ENCODE data around the gene IKZF4.
"Not testable (repeated sequence)": the region's sequence is repeated elsewhere in the genome, so short reads cannot be mapped to it uniquely, and the experiment has no call there.

The IKZF4 gene

DNA sequence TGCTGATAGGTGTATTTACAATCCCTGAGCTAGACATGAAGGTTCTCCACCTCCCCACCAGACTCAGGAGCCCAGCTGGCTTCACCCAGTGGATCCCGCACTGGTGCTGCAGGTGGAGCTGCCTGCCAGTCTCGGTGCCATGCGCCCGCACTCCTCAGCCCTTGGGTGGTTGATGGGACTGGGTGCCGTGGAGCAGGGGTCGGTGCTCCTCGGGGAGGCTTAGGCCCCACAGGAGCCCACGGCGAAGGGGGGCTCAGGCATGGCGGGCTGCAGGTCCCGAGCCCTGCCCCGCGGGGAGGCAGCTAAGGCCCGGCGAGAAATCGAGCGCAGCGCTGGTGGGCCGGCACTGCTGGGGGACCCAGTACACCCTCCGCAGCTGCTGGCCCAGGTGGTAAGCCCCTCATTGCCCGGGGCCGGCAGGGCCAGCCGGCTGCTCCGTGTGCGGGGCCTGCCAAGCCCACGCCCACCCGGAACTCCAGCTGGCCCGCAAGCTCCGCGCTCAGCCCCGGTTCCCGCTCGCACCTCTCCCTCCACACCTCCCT is 20.8 kb upstream of the IKZF4 start:
- H3K9ac ChIP-seq (ENCODE audit: low read length); DNase-seq (ENCODE audit: low read depth); H3K27me3 ChIP-seq (replicated peaks; ENCODE audit: control insufficient read depth, insufficient read depth, low read length); H3K4me3 ChIP-seq (ENCODE audit: low read length); H3K9me3 ChIP-seq (ENCODE audit: control insufficient read depth, low read length): not testable (repeated sequence)
- peaks cover 32% of the 10 kb centered on the region for H3K36me3 ChIP-seq (ENCODE audit: control insufficient read depth, insufficient read depth, low read length, severe bottlenecking)
- H3K4me1 ChIP-seq (ENCODE audit: control insufficient read depth, insufficient read depth, low read length), result peaks cover 16% of the 10 kb centered on the region

DNA sequence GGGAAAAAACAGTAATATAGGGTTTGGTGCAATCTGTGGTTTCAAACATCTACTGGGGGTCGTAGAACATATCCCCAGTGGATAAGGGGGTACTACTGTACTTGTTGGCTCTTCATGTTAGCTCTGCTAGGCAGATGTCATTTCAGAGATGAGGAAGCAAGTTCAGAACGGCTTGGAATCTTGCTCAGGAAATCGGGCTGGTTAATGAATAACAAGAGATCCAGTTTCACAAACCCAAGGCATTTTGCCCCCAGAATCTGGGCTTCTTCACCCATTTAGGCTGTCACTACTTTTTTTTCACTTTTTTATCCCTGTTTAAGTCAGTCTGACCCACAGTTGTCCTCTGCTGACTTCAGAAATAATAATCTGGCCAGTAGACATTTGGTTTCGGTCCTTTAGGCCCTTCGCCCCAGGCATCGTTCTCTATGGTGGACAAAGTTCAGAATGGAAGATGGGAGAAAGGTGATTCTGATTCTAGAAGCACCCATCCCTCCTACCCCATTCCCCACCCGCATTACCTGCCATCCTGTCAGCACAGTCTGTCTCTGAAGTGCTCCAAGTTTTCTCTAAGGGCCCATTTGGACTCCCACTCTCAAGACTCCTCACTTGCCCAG is 19.2 kb upstream of the IKZF4 start:
- H3K27me3 ChIP-seq (replicated peaks; ENCODE audit: control insufficient read depth, insufficient read depth, low read length), result no peaks in the 10 kb centered on the region
- no peak for DNase-seq (ENCODE audit: low read depth)
- H3K9ac ChIP-seq (ENCODE audit: low read length), result no peak overlapping the region
- peaks cover 30% of the 10 kb centered on the region for H3K36me3 ChIP-seq (ENCODE audit: control insufficient read depth, insufficient read depth, low read length, severe bottlenecking)
- H3K9me3 ChIP-seq (ENCODE audit: control insufficient read depth, low read length), result no peaks in the 10 kb centered on the region
- no peak overlapping the region for H3K4me3 ChIP-seq (ENCODE audit: low read length)
- H3K4me1 ChIP-seq (ENCODE audit: control insufficient read depth, insufficient read depth, low read length), result peaks cover 12% of the 10 kb centered on the region

DNA sequence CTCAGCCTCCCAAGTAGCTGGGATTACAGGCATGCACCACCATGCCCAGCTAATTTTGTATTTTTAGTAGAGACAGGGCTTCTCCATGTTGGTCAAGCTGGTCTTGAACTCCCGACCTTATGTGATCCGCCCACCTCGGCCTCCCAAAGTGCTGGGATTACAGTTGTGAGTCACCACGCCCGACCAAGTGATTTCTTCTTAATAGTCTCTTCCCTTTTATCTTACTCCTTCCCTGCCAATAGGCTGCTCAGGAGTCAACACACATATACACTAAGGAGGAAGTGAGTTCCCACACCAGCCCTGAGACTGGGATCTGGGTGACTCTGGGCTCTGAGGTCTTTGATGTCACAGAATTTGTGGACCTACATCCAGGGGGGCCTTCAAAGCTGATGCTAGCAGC is 17.5 kb upstream of the IKZF4 start:
- not testable (repeated sequence) for H3K9ac ChIP-seq (ENCODE audit: low read length); H3K4me1 ChIP-seq (ENCODE audit: control insufficient read depth, insufficient read depth, low read length); DNase-seq (ENCODE audit: low read depth); H3K27me3 ChIP-seq (replicated peaks; ENCODE audit: control insufficient read depth, insufficient read depth, low read length); H3K4me3 ChIP-seq (ENCODE audit: low read length); H3K9me3 ChIP-seq (ENCODE audit: control insufficient read depth, low read length)
- peaks cover 30% of the 10 kb centered on the region for H3K36me3 ChIP-seq (ENCODE audit: control insufficient read depth, insufficient read depth, low read length, severe bottlenecking)

DNA sequence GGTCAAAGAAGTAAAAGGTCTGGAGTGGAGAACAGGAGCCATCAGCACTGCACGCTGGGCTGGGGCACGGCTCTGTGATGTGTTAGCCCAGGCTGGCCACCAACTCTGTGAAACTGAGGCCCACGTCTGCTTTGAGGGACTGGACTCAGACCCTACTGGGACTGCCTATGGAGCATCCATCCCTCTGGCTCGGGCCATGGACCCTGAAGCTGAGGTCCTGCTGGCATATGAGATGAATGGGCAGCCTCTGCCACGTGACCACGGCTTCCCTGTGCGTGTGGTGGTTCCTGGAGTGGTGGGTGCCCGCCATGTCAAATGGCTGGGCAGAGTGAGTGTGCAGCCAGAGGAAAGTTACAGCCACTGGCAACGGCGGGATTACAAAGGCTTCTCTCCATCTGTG is 16.6 kb upstream of the IKZF4 start:
- Histone ChIP-seq H3K9ac (ENCODE audit: low read length) (no peak overlapping the region), H3K4me1 (ENCODE audit: control insufficient read depth, insufficient read depth, low read length) (peaks cover 10% of the 10 kb centered on the region), H3K4me3 (ENCODE audit: low read length) (no peak overlapping the region), H3K27me3 (replicated peaks; ENCODE audit: control insufficient read depth, insufficient read depth, low read length) (no peaks in the 10 kb centered on the region), H3K9me3 (ENCODE audit: control insufficient read depth, low read length) (no peaks in the 10 kb centered on the region), H3K36me3 (ENCODE audit: control insufficient read depth, insufficient read depth, low read length, severe bottlenecking) (peaks cover 30% of the 10 kb centered on the region)
- no peak for DNase-seq (ENCODE audit: low read depth)

DNA sequence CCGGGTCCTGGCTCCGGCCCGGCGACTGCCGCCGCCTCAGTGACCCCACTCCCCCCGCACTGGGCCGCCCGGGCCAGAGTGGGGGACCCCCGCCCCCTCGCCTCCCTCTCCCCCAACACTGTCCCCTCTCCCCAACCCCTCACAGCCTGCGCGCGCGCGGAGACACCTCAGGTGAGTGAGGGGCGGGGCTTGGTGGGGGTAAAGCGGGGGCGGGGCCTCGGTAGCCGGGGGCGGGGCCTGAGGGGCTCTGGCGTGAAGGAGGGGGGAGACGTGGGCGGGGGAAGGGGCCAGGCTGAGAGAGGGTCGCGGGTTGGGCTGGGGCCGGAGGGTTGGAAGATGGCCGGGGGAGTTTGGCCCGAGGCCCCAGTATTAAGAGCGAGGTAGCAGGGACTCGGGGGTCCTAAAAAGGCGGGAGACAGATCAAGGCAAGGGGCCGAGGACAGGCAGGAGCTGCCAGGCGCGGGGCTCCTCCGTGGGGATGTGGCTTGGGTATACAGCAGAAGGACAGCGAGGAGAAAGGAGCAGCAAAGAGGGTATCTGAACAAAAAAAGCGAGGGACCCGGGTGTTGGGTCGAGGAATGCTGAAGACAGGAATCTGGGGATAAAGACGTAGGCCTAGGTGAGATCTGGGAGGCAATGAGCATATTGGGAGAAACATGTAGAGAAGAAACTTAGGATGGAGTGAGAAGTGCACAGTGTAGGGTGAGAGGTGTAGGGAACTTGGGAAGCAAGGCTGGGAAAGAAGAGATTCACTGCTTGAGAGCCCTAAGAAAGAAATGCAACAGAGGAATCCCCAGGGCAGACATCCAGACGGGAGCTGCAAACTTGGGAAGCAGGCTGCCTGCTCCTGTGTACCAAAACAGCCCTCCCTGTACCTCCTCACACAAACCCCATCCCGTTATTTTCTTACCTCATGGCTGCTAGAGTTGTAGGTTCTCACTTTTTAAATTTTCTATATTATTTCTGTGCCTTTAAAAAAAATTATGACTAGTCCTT is 13.0 kb upstream of the IKZF4 start:
- DNase-seq (ENCODE audit: low read depth), result peak; percentile 71
- no peaks in the 10 kb centered on the region for H3K27me3 ChIP-seq (replicated peaks; ENCODE audit: control insufficient read depth, insufficient read depth, low read length)
- H3K9ac ChIP-seq (ENCODE audit: low read length), result peak overlapping the region; percentile 89
- peaks cover 36% of the 10 kb centered on the region for H3K4me1 ChIP-seq (ENCODE audit: control insufficient read depth, insufficient read depth, low read length)
- H3K9me3 ChIP-seq (ENCODE audit: control insufficient read depth, low read length), result no peaks in the 10 kb centered on the region
- H3K36me3 ChIP-seq (ENCODE audit: control insufficient read depth, insufficient read depth, low read length, severe bottlenecking), result peaks cover 18% of the 10 kb centered on the region
- peak overlapping the region; percentile 87 for H3K4me3 ChIP-seq (ENCODE audit: low read length)

DNA sequence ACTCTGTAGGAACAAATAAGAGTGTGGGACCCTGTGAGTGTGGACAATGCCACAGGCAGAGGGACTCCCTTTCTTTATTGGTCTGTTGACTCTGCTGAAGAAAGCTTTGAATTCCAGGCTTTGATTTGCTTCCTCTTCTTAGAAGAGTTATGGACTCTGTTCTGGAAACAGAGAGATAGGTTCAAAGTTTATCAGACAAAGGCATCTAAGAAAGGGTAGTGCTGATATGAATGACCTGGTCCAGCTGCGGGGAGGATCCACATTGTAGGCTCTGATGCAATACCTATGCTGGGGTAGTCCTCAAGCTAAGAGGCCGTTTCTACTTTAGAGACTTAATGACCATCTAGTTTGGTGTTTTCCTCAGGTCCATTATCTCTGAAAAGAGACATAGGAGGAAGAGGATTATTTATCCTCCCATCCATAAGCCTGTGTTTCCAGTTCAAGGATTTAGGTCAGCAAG is 10.7 kb upstream of the IKZF4 start:
- Histone ChIP-seq H3K4me1 (ENCODE audit: control insufficient read depth, insufficient read depth, low read length) (peaks cover 36% of the 10 kb centered on the region), H3K9ac (ENCODE audit: low read length) (peak overlapping the region; percentile 74), H3K36me3 (ENCODE audit: control insufficient read depth, insufficient read depth, low read length, severe bottlenecking) (peaks cover under 1% of the 10 kb centered on the region), H3K4me3 (ENCODE audit: low read length) (peak overlapping the region; percentile 22), H3K27me3 (replicated peaks; ENCODE audit: control insufficient read depth, insufficient read depth, low read length) (no peaks in the 10 kb centered on the region), H3K9me3 (ENCODE audit: control insufficient read depth, low read length) (no peaks in the 10 kb centered on the region)
- DNase-seq (ENCODE audit: low read depth), result no peak

DNA sequence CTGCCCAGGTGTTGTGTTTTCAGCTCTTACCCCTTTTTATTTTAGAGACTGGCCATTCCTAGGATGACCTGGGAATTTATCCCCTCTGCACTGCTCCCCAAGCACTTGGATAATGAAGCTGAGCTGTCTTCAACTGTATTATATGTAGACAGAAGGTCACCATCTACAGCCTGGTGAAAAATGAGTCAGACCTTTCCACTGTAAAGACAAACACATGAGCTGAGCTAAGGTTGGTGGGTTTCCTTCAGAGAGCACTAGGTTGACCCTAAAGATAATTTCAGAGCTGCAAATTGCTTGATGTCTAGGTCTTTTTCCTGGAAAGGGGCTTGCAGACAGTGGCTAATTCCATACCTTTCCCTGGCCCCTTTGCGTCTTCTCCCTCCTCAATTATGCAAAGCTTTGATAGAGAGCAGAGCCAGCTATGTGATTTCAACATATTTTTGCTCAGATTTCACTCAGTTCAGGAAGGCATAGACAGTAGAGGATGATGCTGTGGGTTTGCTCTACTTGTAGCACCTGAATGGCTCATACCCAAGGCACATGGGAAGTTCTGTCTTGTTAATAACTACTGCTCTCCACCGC is 9.2 kb upstream of the IKZF4 start:
- Histone ChIP-seq H3K27me3 (replicated peaks; ENCODE audit: control insufficient read depth, insufficient read depth, low read length) (no peaks in the 10 kb centered on the region), H3K9me3 (ENCODE audit: control insufficient read depth, low read length) (no peaks in the 10 kb centered on the region), H3K36me3 (ENCODE audit: control insufficient read depth, insufficient read depth, low read length, severe bottlenecking) (no peaks in the 10 kb centered on the region), H3K9ac (ENCODE audit: low read length) (no peak overlapping the region), H3K4me3 (ENCODE audit: low read length) (no peak overlapping the region), H3K4me1 (ENCODE audit: control insufficient read depth, insufficient read depth, low read length) (peaks cover 36% of the 10 kb centered on the region)
- DNase-seq (ENCODE audit: low read depth), result peak; percentile 17

DNA sequence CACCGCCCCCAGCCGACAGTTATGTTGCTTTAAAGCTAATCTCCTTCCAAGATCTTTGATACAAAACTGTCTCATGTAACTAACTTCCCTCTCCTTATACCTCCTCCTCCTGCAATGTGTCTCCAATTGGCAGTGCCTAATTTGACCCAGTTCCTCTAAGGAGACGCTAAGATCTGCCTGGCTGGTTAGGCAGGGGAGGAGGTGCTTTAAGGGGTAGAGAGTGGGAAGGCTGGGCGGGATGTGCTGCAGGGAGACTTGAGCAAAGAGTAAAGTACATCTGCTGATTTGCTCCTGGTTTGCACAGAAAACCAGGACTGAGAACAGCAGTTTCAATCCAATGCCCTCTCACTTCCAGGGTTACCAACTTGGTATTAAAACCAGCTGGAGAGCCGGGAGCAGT is 7.4 kb upstream of the IKZF4 start:
- no peak for DNase-seq (ENCODE audit: low read depth)
- Histone ChIP-seq H3K4me3 (ENCODE audit: low read length) (no peak overlapping the region), H3K9ac (ENCODE audit: low read length) (no peak overlapping the region), H3K4me1 (ENCODE audit: control insufficient read depth, insufficient read depth, low read length) (peaks cover 31% of the 10 kb centered on the region), H3K9me3 (ENCODE audit: control insufficient read depth, low read length) (no peaks in the 10 kb centered on the region), H3K27me3 (replicated peaks; ENCODE audit: control insufficient read depth, insufficient read depth, low read length) (no peaks in the 10 kb centered on the region), H3K36me3 (ENCODE audit: control insufficient read depth, insufficient read depth, low read length, severe bottlenecking) (peaks cover 2% of the 10 kb centered on the region)

DNA sequence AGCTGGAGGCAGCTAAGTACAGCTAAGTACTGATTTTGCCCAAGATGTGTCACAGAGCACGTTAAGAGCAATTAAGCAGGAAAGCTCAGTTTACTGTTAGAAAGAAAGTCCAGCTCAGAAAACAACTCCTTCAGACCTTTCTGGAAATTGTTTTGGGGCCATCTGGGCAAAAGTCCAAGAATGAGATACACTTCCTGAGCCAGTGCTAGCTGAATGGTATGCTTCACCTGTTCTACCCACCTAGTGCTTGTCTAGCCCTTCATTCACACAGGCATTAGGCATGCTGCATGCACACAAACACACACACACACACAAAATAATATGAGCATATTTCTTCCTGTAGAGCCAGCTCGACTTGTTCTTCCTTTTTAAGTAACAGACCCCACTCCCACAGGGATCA is 6.6 kb upstream of the IKZF4 start:
- no peaks in the 10 kb centered on the region for H3K27me3 ChIP-seq (replicated peaks; ENCODE audit: control insufficient read depth, insufficient read depth, low read length)
- no peak overlapping the region for H3K4me3 ChIP-seq (ENCODE audit: low read length)
- H3K9me3 ChIP-seq (ENCODE audit: control insufficient read depth, low read length), result no peaks in the 10 kb centered on the region
- no peak overlapping the region for H3K9ac ChIP-seq (ENCODE audit: low read length)
- DNase-seq (ENCODE audit: low read depth), result no peak
- peaks cover 3% of the 10 kb centered on the region for H3K36me3 ChIP-seq (ENCODE audit: control insufficient read depth, insufficient read depth, low read length, severe bottlenecking)
- peaks cover 26% of the 10 kb centered on the region for H3K4me1 ChIP-seq (ENCODE audit: control insufficient read depth, insufficient read depth, low read length)

DNA sequence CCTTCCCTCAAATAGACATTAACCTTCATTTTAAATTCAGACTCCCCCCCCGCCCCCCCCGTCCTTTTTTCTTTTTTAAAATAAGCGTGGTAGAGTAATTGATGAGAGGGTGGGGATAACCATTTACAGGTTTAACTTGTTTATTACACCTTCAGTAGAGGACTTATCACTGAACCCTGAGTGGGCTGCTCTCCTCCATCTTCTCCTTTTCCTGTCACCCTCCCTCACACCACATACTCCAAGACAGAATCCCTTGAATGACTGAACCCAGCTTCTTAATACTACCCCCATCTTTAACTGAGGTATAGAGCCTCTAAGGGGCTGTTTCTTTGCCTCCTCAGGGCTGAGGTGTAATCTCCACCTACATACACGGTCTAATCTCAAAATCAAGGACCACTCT is 3.7 kb upstream of the IKZF4 start:
- no peak for DNase-seq (ENCODE audit: low read depth)
- Histone ChIP-seq H3K27me3 (replicated peaks; ENCODE audit: control insufficient read depth, insufficient read depth, low read length) (no peaks in the 10 kb centered on the region), H3K9ac (ENCODE audit: low read length) (no peak overlapping the region), H3K36me3 (ENCODE audit: control insufficient read depth, insufficient read depth, low read length, severe bottlenecking) (peaks cover 3% of the 10 kb centered on the region), H3K4me3 (ENCODE audit: low read length) (no peak overlapping the region), H3K4me1 (ENCODE audit: control insufficient read depth, insufficient read depth, low read length) (peaks cover 27% of the 10 kb centered on the region), H3K9me3 (ENCODE audit: control insufficient read depth, low read length) (no peaks in the 10 kb centered on the region)

DNA sequence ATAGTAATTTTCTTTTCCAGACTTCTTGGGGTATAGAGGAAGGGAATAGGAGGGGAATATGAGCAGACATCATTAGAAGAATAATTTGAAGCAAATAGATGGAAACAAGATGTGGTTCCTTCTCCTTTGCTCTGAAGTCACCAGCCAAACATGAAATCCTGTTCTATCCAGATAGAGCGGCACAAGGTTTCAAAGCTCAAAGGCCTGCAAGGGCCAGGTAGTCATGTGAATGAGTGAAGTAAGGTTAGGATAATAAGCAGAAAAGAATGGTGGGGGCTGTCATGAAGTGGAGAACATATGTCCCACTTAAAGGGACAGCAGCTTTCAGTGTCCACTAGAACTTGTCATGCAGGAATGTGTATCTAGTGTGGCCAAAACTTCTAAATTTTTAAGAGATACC is 2.5 kb upstream of the IKZF4 start:
- H3K9ac ChIP-seq (ENCODE audit: low read length), result no peak overlapping the region
- H3K4me1 ChIP-seq (ENCODE audit: control insufficient read depth, insufficient read depth, low read length), result peaks cover 29% of the 10 kb centered on the region
- H3K9me3 ChIP-seq (ENCODE audit: control insufficient read depth, low read length), result no peaks in the 10 kb centered on the region
- H3K4me3 ChIP-seq (ENCODE audit: low read length), result no peak overlapping the region
- no peak for DNase-seq (ENCODE audit: low read depth)
- H3K27me3 ChIP-seq (replicated peaks; ENCODE audit: control insufficient read depth, insufficient read depth, low read length), result no peaks in the 10 kb centered on the region
- H3K36me3 ChIP-seq (ENCODE audit: control insufficient read depth, insufficient read depth, low read length, severe bottlenecking), result peaks cover 3% of the 10 kb centered on the region

All from adipocyte (in vitro differentiated cells).